Measurements from ENCODE around the gene SH2D2A. TPM values are rescaled to one million over a fixed set of nuclear protein-coding genes. Genes with fewer than 3 reads are reported as not detected.

The SH2D2A gene
- total RNA-seq, 4 donors from 2014 or later, result 2.2 to 6.5 (median 3.7) TPM

GRCh38 chr1:156860628-156861423 lies 44.2 kb upstream of the SH2D2A start, which contains the start of gene NTRK1:
Gene NTRK1 (plus strand): TSS chr1:156860865. CDS start chr1:156860935, 70 bp downstream.
- DNase-seq (ENCODE audit: low spot score), result no peak
- no peak for TF ChIP-seq CTCF (IDR thresholded peaks at IDR 0.05)
- ATAC-seq (ENCODE audit: low FRiP score), result peak; percentile 50

GRCh38 chr1:156860113-156860627 lies 43.5 kb upstream of the SH2D2A start:
- ATAC-seq (ENCODE audit: low FRiP score), result peak; percentile 63
- DNase-seq (ENCODE audit: low spot score), result no peak
- TF ChIP-seq CTCF (IDR thresholded peaks at IDR 0.05), result peak in 1 of 3 donors; percentile 19

GRCh38 chr1:156859523-156860112 lies 43.0 kb upstream of the SH2D2A start:
- ATAC-seq (ENCODE audit: low FRiP score), result no peak
- TF ChIP-seq CTCF (IDR thresholded peaks at IDR 0.05), result no peak
- no peak for DNase-seq (ENCODE audit: low spot score)

- no peak for TF ChIP-seq CTCF (IDR thresholded peaks at IDR 0.05)
- DNase-seq (ENCODE audit: low spot score) (no peak), ATAC-seq (ENCODE audit: low FRiP score) (no peak)
Observed at GRCh38 chr1:156858959-156859522, 42.4 kb upstream of the SH2D2A start, which contains the start of gene INSRR. Gene INSRR (minus strand): TSS chr1:156859117. CDS start chr1:156858621, 496 bp downstream.

GRCh38 chr1:156858555-156858956 lies 41.9 kb upstream of the SH2D2A start:
- TF ChIP-seq CTCF (IDR thresholded peaks at IDR 0.05), result no peak
- ATAC-seq (ENCODE audit: low FRiP score), result no peak
- DNase-seq (ENCODE audit: low spot score), result no peak

GRCh38 chr1:156857532-156857931 lies 40.9 kb upstream of the SH2D2A start:
- DNase-seq (ENCODE audit: low spot score) (no peak), ATAC-seq (ENCODE audit: low FRiP score) (no peak)
- TF ChIP-seq CTCF (IDR thresholded peaks at IDR 0.05), result no peak

All from omental fat pad (tissue), 4 donors.